GM21723 (cell line): ENCODE measurements around the gene TPCN2.
"Not testable (repeated sequence)": the region's sequence is repeated elsewhere in the genome, so short reads cannot be mapped to it uniquely, and the experiment has no call there.

Source experiments
- ATAC-seq: cut with Tn5 transposase; IDR thresholded peaks from one replicate; pipeline ENCODE4 v1.9.1; 2021; ENCODE audit warnings: mild to moderate bottlenecking, moderate library complexity; ENCODE audit not compliant: unreplicated experiment

The TPCN2 gene

DNA sequence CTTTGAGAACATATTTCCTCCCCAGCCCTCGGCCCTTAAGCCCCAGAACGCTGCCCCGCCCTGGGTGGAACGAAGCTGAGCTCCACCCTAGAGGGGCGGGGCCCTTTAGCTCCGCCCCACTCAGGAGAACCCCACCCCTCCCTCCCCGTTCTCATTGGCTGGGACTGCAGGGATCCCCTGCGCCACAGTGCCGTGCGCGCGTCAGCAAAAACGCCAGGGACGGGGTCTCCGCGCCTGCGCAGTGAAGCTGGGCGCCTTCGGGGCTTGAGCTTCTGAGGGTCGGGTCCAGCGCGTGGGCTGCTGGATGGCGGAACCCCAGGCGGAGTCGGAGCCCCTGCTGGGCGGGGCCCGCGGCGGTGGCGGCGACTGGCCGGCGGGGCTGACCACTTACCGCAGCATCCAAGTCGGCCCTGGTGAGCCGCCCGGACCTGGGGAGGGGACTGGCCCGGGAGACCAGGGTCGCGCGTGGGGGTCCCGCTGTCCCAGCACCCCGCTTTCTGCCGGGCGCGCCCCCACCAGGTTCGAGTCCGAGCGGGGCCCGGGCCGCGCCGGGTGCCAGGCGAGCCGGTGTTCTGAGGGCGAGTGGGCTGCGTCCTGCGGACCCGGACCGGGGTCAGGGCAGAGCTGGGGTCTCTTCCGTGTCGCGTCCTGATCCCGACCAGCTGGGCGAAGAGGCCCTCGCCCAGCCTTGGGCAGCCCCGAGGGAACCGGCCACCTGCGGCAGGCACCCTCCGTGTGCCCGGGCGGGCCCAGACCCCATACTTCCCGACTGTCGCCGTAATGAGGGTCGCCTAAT, at the start of gene TPCN2:
TPCN2 (plus strand) TSS at position 239 of the 796 bp plus-strand sequence; CDS start at position 305, 66 bp downstream.
- peak; percentile 74 for ATAC-seq

DNA sequence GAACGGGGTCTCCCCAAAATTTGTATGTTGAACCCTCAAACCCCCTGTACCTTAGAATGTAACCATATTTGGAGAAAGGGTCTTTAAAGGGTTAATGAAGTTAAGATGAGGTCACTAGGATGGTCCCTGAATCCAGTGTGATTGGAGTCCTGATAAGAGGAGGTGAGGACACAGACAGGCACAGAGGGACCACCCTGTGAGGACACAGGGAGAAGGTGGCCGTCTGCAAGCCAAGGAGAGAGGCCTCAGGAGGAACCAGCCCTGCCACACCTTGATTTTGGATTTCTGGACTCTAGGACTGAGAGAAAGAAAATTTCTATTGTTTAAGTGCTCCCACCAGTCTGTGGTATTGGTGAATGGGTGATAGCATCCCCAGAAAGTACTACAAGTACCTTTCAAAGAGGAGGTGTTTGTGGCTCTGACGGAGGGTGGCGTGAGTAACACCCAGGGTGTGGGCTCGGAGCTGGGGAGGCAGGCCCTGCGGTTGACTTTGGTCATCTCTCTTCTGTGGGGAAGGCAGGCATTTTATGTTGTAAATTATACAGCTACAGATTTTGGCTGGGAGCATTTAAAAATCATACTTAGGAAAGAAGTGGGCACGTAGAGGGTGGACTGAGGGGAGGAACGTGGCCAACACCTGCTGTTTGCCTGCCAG, 49.5 kb upstream of the TPCN2 start:
- ATAC-seq, result no peak

GRCh38 chr11:68999748-69000355, 48.9 kb upstream of the TPCN2 start:
- not testable (repeated sequence) for ATAC-seq

DNA sequence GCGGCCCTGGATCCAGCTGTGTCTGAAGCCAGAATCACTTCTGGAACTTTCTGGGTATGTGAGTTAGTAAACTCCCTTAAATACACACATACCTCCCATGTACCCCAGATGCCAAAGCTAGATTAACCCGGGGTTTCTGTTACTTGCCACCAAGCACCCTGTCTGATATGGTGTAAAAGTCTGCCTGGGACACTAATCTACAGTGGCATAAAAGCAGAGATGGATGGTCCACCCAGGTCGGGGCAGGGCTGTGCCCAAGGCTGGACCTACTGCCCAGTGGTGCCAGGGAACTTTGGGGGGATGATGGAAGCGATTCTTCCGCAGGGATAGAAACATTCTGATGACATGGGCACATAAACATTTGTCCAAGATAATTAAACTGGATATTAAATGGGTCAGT, 48.3 kb upstream of the TPCN2 start:
- no peak for ATAC-seq

- ATAC-seq, result no peak
Observed at GRCh38 chr11:69000831-69001242, 47.9 kb upstream of the TPCN2 start.

GRCh38 chr11:69001243-69002081, 47.3 kb upstream of the TPCN2 start:
- ATAC-seq, result no peak

DNA sequence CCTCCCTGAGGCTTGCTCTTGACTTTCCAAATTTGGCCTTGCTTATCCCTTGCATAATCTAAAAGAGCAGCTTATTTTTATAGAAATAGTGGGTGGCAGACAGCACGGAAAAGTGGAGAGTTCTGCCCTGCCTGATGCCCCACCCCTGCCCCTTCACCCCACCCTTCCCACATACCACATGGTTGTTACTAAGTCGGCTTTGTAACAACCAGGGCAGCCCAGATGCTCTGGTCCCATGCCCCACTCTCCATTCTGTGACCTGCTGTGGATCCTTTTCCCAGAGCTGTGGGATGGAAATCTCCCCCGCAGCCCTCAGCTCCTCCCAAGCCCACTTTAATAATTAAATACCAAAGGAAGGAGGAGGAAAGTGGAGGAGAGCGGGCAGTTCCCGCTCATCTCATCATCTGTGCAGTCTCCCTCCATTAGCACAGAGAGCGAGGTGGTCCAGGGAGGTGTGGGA, 46.6 kb upstream of the TPCN2 start:
- no peak for ATAC-seq

- ATAC-seq, result no peak
Observed at GRCh38 chr11:69002570-69003231, 46.0 kb upstream of the TPCN2 start.

DNA sequence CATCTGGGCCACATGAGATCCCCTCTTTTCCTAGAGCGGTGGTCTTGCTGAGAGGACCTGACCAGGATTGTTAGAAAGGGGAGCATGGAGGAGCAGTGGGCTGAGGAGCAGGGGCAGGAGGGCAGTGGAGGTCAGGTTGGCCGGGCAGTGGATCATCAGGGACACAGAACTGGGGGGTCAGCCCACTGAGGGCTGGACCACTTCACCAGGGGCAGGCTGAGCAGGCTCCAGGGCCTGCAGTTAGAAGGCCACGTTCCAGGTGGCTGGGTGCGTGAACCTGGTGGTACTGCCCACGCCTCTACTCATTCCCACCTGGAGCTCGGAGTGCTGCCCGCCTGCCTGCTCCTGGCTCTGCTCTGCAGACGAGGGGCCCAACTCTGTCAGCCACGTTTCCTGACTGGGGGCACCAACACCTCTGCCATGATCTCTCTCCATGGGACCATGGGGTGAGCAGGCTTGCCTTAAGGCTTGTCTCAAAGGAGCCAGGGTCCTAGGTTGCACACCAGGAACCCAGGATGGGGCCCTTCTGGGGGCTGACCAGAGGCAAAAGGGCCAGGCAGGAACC, 45.3 kb upstream of the TPCN2 start:
- ATAC-seq, result no peak

DNA sequence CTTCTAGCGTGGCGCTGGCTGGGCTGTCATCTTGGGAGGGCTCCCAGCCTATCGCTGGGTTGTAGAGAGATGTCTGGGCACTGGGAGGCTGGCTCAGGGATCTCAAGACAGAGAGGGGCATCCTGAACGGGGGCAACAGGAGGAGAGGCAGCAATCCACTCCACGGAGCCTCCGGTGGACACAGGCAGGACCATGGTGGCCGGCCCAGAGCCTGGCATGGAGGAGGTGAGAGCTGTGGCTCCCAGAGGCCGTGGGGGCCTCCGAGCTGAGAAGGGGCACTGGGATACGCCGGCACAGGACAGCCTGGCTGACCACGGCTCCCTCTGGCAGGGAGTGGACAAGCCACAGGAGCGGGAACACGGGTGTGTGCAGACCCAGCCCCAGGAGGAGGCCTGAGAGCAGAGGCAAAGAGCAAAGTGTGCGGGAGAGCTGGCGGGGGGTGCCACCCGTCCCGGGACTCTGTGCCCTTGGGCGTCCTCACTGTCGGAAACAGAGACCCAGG, 44.8 kb upstream of the TPCN2 start:
- no peak for ATAC-seq

DNA sequence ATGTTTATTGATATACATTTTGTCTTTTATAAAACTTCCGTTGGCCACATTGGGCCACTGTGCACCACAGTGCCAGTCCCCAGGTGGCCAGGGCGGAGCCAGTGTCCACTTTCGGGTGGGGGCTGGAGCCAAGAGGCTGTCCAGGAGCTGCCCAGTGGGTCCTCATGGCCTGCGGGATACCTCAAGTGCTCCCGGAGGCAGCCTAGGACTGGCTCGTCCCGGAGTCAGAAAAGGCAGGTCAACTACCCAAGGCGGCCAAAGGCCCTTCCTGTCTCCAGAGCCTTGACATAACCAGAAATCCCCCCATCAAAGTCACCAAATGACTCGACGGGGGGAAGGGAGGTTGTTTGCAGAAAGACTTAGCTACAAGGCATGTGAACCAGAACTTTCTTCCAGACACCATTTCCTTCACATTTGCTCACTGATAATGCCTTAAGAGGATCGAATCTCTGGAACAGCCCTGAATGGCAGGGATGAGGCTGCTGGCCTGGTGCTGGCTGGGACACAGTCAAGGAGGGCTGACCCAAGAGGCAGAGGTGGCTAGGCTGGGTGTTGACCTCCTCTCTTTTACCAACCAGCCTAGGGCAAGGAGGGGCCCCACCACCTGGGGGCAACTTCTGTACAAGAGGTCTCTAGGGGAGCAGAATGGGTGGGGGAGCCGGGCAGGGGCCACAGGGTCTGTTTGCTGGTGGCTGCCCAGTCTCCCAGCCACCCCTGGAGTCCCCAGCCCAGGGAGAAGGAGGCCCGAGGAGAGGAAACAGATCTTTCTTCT, 44.1 kb upstream of the TPCN2 start:
- ATAC-seq, result no peak

- no peak for ATAC-seq
Observed at GRCh38 chr11:69005183-69005630, 43.5 kb upstream of the TPCN2 start.

DNA sequence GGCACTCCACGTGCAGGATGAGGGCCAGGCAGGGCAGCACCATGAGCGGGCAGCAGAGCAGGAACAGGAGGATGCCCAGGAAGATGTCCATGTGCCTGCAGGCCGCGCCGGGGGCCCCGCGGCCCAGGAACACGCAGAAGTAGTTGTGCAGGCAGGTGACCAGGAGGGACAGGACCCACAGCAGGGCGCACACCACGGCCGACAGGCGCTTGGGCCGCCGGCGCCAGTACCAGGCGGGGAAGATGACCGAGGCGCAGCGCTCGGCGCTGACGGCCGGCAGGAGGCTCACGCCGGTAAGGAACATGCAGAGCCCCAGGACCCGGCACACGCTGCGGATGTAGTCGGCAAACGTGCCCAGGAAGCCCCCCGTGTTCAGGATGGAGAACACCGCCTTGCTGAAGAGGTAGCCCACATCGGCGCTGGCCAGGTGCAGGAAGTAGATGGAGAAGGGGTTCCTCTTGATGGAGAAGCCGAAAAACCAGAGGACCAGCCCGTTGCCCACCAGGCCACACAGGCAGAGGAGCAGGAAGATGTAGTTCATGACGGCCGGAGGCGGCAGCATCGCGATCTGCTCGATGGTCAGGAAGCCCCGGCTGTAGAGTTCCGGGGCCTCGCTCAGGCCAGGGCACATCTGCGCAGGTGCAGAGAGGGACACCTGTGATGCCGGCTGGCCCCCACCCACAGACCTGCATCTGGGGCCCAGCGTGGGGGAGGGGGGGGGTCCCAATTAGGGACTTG, 42.9 kb upstream of the TPCN2 start:
- ATAC-seq, result no peak

DNA sequence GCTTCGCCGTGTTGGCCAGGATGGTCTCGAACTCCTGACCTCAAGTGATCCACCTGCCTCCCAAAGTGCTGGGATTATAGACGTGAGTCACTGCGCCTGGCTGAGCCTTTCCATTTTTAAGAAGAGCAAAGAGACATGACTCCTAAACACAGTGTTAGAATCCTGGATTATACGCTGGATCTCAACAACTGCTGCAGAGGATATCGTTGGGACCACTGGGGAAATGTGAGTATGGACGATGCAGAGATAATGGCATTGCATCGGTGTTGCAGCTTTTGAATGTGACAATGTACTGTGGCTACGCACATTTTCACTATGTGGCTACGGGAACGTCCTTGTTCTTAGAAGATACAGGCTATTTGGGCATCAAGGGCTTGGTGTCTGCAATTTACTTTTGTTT, 41.9 kb upstream of the TPCN2 start:
- no peak for ATAC-seq

GRCh38 chr11:69007975-69008381, 40.8 kb upstream of the TPCN2 start:
- ATAC-seq, result no peak

DNA sequence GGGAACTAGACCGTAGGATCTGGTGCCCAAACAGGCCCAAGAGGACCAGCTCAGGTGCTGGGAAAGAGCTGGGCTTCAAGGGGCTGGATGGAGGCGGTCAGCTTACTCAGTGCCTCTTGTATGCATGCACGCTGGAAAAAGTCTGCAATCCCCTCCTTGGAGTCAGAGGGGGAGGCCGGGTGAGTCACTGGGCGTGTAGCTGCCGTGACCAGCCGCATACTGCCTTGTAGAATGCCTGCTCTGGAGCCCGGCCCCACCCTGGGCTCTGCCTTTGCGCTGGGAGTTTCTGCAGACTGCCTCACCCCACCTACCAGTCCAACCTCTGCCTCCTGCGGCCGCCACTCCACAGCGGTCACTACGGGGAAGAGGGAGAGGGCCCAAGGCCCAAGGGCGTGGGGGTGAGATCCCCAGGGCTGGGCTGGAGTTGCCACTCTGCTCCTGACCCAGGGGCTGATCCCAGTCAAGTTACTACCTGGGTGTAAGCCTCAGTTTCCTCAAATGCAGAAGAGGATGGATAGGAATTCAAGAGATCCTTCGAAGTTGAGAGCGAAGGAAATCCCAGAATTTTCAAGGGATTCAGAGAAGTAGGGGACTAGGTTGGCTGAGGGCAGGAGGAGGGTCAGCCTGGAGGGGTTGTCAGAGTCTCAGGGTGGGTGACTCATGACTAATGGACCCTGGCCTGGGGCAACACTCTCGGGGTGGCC, 39.8 kb upstream of the TPCN2 start:
- ATAC-seq, result no peak

- no peak for ATAC-seq
Observed at GRCh38 chr11:69009441-69010211, 39.1 kb upstream of the TPCN2 start.
